Naive thymus-derived CD8-positive, alpha-beta T cell (primary cell): ENCODE data around the gene PITPNM1. TPM values are rescaled to one million over a fixed set of nuclear protein-coding genes. Genes with fewer than 3 reads are reported as not detected.

ENCODE experiments used
- ATAC-seq, 2 donors: fragments of 150-1000 bp; cut with Tn5 transposase in 1 of 2; sonication (Bioruptor Pico), chemical (Tn5 transposase) in 1 of 2; 1 replicate in 1 of 2; 2 replicates in 1 of 2; pipeline ENCODE4 v1.10.0; 2021; ENCODE audit warnings: mild to moderate bottlenecking in 2 of 2, moderate library complexity in 2 of 2
- POLR2A ChIA-PET: fragments of 350-600 bp; sonication (Branson Sonifier 250); formaldehyde crosslinking; loops from one replicate; lab custom pipeline; 2021; ENCODE audit warnings: antibody characterized with exemption; lab: Charles Lee
- DNase-seq, 10 donors: peaks; one replicate each; pipeline versions ENCODE4 v3.0.0 to v3.0.0-alpha.2; 2020 to 2022
- H3K27ac Mint-ChIP-seq, 10 donors: one replicate each; pipeline ENCODE4 v1.8.0; 2020 to 2022; ENCODE audit warnings: mild to moderate bottlenecking in 10 of 10, mixed read lengths in 10 of 10, moderate library complexity in 4 of 10, inconsistent platforms in 1 of 10
- H3K27me3 Mint-ChIP-seq, 5 donors: one replicate each; pipeline ENCODE4 v1.8.0; 2021 to 2022; ENCODE audit warnings: mixed read lengths in 5 of 5
- H3K36me3 Mint-ChIP-seq, 3 donors: one replicate each; pipeline ENCODE4 v1.8.0; 2020 to 2022; ENCODE audit warnings: mixed read lengths in 3 of 3, mild to moderate bottlenecking in 2 of 3, inconsistent platforms in 1 of 3
- H3K4me1 Mint-ChIP-seq, 4 donors: one replicate each; pipeline ENCODE4 v1.8.0; 2021 to 2022; ENCODE audit warnings: mixed read lengths in 4 of 4
- H3K4me3 Mint-ChIP-seq, 10 donors: one replicate each; pipeline ENCODE4 v1.8.0; 2020 to 2022; ENCODE audit warnings: mild to moderate bottlenecking in 10 of 10, mixed read lengths in 10 of 10, moderate library complexity in 6 of 10, inconsistent platforms in 1 of 10
- H3K9me3 Mint-ChIP-seq, 9 donors: one replicate each; pipeline ENCODE4 v1.8.0; 2020 to 2022; ENCODE audit warnings: mixed read lengths in 9 of 9, mild to moderate bottlenecking in 3 of 9, inconsistent platforms in 1 of 9, moderate library complexity in 1 of 9
- polyA plus RNA-seq, 3 donors: library from polyadenylated mRNA; unstranded; fragments of 300-500 nt; fragmentation: Illumina TruSeq; gene quantifications; one replicate each; pipeline ENCODE4 v1.2.3, GENCODE V29; 2021
- total RNA-seq, 8 experiments: library from RNA in 2 of 8; stranded (reverse) in 2 of 8; gene quantifications; one replicate each; pipeline ENCODE4 v1.2.3 and lab custom pipeline; 2021 to 2026

The PITPNM1 gene
- total and polyA plus RNA-seq, 5 experiments from 2014 or later: 13.8 to 120 (median 36.5) TPM

DNA sequence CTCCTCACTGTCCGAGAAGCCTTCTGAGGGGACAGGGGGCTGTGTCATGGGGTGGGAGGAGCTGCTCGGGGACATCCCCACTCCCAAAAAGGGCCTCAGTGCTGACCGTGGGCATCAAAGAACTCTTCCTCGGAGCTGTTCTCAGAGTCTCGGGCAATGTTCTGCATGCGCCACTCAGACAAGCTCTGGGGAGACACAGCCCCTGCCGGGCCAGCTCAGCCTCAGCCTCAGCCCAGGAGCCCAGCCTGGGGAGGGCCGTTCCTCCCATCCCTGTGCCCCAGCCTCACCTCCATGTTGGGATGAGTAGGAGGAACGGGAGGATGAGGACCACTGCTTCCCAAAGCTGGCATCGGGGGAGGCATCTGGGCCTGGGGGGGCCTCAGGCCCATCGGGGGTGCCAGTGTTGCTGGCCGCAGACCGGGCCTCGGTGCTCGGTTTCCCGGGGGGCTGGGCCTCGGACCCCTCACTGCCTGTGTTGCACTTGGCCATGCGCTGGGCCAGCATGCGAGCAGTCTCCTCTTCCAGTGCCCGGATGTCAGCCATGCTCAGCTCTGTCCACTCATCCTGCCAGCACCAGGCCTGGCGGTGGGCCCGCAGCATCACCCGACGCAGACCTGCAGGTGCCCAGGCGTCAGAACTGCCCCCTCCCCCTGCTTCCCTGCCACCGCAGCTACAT lies 5.2 kb downstream of the PITPNM1 start:
- Mint-ChIP-seq H3K36me3 (peaks cover 0 to 42% (median 0%) of the 10 kb centered on the region in 3 donors), H3K9me3 (no peaks in the 10 kb centered on the region), H3K27ac (peak overlapping the region in 4 of 10 donors; percentile 20 to 79 (median 58)), H3K4me1 (peaks cover 17 to 26% (median 24%) of the 10 kb centered on the region in 4 donors), H3K27me3 (no peaks in the 10 kb centered on the region), H3K4me3 (no peak overlapping the region)
- POLR2A ChIA-PET: interaction anchor here (0.6 to 8.8 kb wide), 5 partner anchors 10 to 381 kb away, joined by 3 to 118 read pairs (median 4); partner anchors contain the start of genes AIP, KDM2A and RPS6KB2
- DNase-seq (no peak), ATAC-seq (no peak)

DNA sequence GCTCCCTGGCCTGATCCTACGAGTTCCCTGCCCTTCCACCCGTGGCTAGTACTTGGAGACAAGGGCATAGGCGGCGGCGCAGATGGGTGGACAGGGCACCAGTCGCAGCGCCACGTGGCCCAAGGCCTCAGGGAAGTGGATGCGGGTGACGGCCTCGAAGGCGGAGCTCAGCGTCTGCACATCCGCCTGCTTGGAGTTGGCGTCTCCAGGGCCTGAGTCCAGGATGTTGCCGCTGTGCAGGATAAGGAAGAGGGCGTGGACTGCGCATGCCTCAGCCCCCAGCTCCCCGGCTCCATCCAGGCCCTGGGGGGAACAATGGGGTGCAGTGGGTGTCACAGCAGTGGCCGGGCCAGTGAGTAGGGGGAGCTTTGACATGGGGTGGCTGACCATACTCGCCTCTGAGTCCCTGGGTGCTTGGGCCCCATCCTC lies 6.6 kb downstream of the PITPNM1 start:
- H3K9me3 Mint-ChIP-seq: no peaks in the 10 kb centered on the region
- peaks cover 14 to 24% (median 19%) of the 10 kb centered on the region in 4 donors for H3K4me1 Mint-ChIP-seq
- no peaks in the 10 kb centered on the region for H3K27me3 Mint-ChIP-seq
- peak overlapping the region in 1 of 10 donors; percentile 35 for H3K27ac Mint-ChIP-seq
- ATAC-seq (no peak), DNase-seq (no peak)
- H3K36me3 Mint-ChIP-seq: peaks cover 0 to 47% (median 0%) of the 10 kb centered on the region in 3 donors
- no peak overlapping the region for H3K4me3 Mint-ChIP-seq
- POLR2A ChIA-PET: interaction anchor here (2.0 to 8.8 kb wide), 2 partner anchors 9 to 13 kb away, joined by 8 to 118 read pairs; partner anchors contain the start of gene AIP

DNA sequence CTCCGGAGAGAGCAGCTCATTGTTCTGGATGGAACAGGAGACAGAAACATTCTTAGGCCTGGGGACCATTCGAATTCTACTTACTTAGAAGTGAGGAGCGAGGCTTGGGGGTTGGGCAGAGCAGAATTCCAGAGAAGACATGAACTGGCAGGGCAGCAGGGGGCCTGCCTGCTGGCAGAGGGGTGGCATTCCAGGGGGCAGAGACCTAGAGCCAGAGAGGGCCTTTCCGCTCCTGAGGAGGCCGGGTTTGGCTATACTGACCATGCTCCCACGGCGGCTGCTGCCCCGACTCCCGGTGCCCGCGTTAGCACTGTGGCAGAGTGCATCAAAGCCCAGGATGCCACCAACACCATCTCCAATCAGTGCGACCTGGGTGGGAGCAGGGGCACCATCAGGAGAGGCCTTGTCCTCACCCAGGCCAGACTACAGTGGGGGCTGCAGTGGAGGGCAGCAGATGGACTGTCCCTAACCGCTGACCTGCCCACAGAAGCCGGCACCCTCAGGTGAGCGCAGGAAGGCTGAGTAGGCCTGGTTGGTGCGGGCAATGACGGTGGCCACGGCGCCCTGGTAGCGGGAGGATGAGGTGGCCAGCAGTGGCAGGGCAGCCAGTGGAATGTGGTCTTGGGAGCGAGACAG lies 7.4 kb downstream of the PITPNM1 start:
- peaks cover 9 to 17% (median 12%) of the 10 kb centered on the region in 4 donors for H3K4me1 Mint-ChIP-seq
- no peaks in the 10 kb centered on the region for H3K9me3 Mint-ChIP-seq
- peak overlapping the region in 1 of 10 donors; percentile 34 for H3K4me3 Mint-ChIP-seq
- H3K27me3 Mint-ChIP-seq: no peaks in the 10 kb centered on the region
- peaks cover 0 to 49% (median 0%) of the 10 kb centered on the region in 3 donors for H3K36me3 Mint-ChIP-seq
- POLR2A ChIA-PET: interaction anchor here (8.8 kb wide), 1 partner anchor 12 kb away, joined by 118 read pairs; the partner anchor contains the start of gene AIP
- DNase-seq: no peak
- peak overlapping the region in 3 of 10 donors; percentile 61 to 77 (median 62) for H3K27ac Mint-ChIP-seq
- ATAC-seq: no peak

DNA sequence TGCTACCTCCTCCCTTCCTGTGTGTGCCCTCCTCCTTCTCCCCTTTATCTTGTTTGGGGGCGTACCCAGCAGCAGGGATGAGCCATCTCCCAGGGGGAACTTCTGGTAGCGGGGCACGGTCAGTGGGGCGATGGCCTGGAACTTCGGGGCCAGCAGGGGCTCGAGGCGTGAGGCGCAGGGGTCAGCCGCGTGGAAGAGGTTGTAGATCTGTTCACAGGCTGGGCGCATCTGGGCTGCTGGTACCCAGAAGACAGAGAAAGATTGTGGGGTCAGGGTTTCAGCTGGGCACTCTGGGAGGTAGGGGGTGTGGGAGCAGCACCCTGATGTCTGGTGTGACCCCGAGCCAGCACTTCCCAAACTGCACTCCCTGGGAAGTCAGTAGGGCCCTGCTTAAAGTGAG lies 9.1 kb downstream of the PITPNM1 start:
- DNase-seq (no peak), ATAC-seq (no peak)
- no peak overlapping the region for H3K4me3 Mint-ChIP-seq
- H3K4me1 Mint-ChIP-seq: peaks cover 4 to 8% (median 7%) of the 10 kb centered on the region in 4 donors
- POLR2A ChIA-PET: interaction anchor here (1.3 to 1.7 kb wide), 2 partner anchors 11 to 12 kb away, joined by 3 to 8 read pairs; no protein-coding TSS in a partner anchor
- H3K27me3 Mint-ChIP-seq: no peaks in the 10 kb centered on the region
- H3K9me3 Mint-ChIP-seq: no peaks in the 10 kb centered on the region
- peak overlapping the region in 5 of 10 donors; percentile 22 to 73 (median 29) for H3K27ac Mint-ChIP-seq
- peaks cover 0 to 42% (median 0%) of the 10 kb centered on the region in 3 donors for H3K36me3 Mint-ChIP-seq

DNA sequence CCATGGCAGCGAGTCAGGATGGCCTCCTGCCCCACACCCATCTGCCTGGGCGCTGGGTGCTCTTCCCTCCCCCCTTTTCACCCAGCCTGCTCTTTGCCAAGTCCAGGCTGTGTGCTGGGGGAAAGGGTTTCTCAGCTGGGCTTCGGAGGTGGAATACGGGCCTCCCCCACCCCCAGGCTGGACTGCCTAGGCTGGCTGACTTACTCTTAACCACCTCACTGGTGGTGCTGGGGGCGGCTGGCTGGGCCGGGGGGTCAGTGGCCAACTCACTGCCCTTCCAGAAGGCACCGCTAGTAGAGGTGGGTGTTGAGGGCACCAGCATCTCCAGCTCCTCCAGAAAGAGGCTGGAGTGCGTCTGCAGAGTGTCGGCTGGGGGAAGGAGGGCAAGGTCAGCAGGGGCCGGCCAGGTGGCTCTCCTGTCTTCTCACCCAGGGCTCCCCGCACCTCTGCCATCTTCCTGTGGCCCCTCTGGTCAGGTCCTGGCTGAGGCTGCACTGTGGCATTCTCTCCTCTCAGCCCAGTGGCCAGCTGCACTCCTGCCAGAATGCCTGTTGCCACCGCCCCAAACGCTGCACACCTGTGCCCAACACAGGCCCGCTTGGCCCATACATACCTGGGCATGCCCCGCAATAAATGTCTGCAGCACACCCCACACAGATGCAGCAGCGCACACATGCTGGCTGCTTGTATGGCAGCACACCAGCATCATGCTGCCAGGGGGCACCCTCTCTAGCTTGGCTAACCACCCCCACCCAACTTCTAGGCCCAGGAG lies 9.7 kb downstream of the PITPNM1 start:
- POLR2A ChIA-PET: interaction anchor here (0.6 to 1.8 kb wide), 5 partner anchors 10 to 113 kb away, joined by 3 to 8 read pairs (median 5); partner anchors contain the start of gene PPP1CA
- ATAC-seq: no peak
- peaks cover 0 to 3% (median under 1%) of the 10 kb centered on the region in 4 donors for H3K4me1 Mint-ChIP-seq
- peak overlapping the region in 2 of 10 donors; percentile 48 to 76 for H3K27ac Mint-ChIP-seq
- no peak for DNase-seq
- no peaks in the 10 kb centered on the region for H3K9me3 Mint-ChIP-seq
- peaks cover 0 to 42% (median 0%) of the 10 kb centered on the region in 3 donors for H3K36me3 Mint-ChIP-seq
- no peaks in the 10 kb centered on the region for H3K27me3 Mint-ChIP-seq
- no peak overlapping the region for H3K4me3 Mint-ChIP-seq

DNA sequence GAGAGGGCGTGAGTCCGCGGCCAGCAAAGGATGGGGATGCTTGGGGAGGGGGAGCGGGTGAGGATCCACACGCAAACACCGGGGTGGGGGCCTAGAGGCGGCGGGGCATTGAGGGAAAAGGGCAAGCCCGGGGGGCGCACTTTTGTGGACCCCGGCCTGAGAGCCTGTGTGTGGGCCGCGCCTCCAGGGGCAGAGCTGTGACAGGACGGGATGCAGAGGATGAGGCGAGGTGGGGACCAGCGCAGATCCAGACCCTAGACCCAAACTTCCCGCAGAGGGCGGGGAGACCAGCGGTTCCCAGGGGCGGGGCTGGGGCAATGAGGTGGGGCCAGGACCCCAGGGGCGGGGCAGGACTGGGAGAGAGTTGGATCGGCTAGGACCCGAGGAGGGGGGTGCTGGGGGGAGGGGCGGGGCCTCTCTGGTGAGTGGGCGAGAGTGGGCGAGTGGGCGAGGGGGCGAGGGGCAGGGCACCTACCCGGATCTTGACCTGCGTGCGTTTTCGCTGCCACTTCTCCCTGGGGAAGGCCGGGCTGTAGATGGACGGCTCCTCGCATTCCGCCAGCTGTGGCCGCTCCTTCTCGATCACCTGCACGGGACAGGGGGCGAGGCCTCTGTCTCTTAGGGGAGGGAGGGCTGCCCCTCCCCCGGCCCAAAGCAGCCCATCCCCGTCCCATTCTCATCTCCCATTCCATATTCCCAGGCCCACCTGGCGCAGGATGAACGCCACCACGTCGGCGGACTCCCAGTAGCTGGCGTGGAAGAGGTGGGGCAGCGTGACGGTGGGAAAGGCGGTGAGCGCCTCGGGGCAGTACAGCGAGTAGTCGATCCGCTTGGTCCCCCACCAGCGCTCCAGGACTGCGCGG lies 10.6 kb downstream of the PITPNM1 start:
- Mint-ChIP-seq H3K36me3 (peaks cover 0 to 50% (median 3%) of the 10 kb centered on the region in 3 donors), H3K4me3 (no peak overlapping the region), H3K27ac (peak overlapping the region in 2 of 10 donors; percentile 59 to 80), H3K27me3 (no peaks in the 10 kb centered on the region), H3K9me3 (no peaks in the 10 kb centered on the region), H3K4me1 (peaks cover 3 to 9% (median 3%) of the 10 kb centered on the region in 4 donors)
- POLR2A ChIA-PET: interaction anchor here (0.6 to 1.8 kb wide), 6 partner anchors 9 to 112 kb away, joined by 3 to 8 read pairs (median 4); partner anchors contain the start of gene PPP1CA
- DNase-seq (no peak), ATAC-seq (no peak)

DNA sequence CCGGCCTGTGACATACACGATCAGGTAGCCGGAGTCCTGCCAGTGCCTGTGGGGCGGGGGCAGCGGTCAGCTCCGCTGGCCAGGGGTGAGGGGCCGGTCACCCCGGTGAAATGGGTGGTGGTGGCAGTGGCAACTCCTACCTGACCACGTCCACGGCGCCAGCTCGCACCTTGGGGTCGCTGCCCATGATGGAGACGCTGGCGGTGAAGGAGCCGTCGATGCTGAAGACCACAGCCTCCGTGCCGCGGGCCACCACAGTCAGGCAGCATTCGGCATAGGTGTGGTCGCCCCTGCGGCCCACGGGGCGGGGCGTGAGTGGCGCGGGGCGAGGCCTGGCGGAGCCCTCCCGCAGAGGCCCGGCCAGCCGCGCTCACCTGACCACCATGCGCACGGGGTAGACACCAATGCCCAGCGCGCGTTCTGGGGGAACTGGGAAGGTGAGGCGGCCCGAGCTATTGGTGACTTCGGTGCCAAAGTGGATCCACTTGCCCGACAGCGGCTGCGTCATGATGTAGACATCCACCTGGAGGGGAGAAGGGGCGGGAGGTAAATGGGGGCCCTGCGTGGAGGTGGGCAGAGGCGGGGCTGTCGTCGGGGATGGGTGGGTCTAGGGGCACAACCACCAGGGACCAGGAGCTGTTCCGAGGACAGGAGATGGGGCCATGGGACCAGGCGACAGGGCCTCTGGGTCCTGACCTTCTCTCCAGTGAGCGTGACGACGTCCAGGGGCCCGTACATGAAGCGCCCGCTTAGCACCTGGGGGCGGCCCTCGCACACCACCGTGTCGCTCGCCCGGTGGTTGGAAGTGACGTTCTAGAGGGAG lies 11.4 kb downstream of the PITPNM1 start:
- H3K36me3 Mint-ChIP-seq: peaks cover 0 to 48% (median 5%) of the 10 kb centered on the region in 3 donors
- H3K4me3 Mint-ChIP-seq: no peak overlapping the region
- DNase-seq (no peak), ATAC-seq (no peak)
- peak overlapping the region in 2 of 10 donors; percentile 44 to 59 for H3K27ac Mint-ChIP-seq
- H3K4me1 Mint-ChIP-seq: peaks cover 5 to 14% (median 7%) of the 10 kb centered on the region in 4 donors
- no peaks in the 10 kb centered on the region for H3K9me3 Mint-ChIP-seq
- H3K27me3 Mint-ChIP-seq: no peaks in the 10 kb centered on the region
- POLR2A ChIA-PET: interaction anchor here (1.1 to 2.0 kb wide), 5 partner anchors 10 to 92 kb away, joined by 3 to 10 read pairs (median 6); partner anchors contain the start of genes PITPNM1, PPP1CA, PTPRCAP and RPS6KB2

DNA sequence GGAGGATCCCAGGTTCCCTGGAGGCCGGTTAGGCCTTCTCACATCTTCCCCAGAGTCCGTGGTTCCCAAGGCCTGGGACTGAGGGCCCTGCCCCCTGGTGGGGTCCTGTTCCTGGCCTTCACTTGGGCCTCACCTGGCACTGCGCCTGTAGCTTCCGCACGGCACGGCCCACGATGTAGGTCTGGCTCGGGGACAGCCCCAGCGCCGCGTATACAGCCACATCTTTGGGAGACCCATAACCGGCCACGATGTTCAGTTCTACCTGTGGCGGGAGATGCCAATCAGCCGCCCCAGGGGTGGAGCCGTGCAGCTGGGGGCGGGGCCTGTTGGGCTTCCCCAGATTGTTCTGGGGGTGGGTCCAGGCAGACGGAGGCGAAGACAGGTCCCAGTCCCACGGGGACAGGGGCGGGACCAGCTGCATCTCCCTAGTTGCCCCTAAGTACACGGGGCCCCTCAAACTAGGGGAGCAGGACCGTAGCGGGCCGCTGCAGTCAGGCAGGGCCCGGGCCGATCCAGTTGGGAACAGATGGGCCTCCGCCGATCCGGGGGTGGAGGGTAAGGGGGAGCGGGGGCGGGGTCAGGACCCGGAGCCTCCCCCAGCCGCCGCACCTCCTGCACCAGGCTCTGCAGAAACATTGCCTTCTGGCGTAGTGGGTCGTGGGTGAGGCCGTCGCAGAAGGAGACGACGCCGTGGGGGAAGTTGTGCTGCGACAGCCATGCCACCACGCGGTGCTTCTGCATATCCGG lies 12.2 kb downstream of the PITPNM1 start:
- Mint-ChIP-seq H3K27me3 (no peaks in the 10 kb centered on the region), H3K27ac (no peak overlapping the region), H3K4me3 (no peak overlapping the region), H3K9me3 (no peaks in the 10 kb centered on the region), H3K36me3 (peaks cover 0 to 56% (median 7%) of the 10 kb centered on the region in 3 donors), H3K4me1 (peaks cover 10 to 21% (median 13%) of the 10 kb centered on the region in 4 donors)
- POLR2A ChIA-PET: interaction anchor here (0.9 to 2.0 kb wide), 8 partner anchors 8 to 140 kb away, joined by 3 to 10 read pairs (median 5); partner anchors contain the start of genes PITPNM1, POLD4, PTPRCAP and RPS6KB2
- ATAC-seq (peak in 1 of 2 donors; percentile 36), DNase-seq (no peak)

DNA sequence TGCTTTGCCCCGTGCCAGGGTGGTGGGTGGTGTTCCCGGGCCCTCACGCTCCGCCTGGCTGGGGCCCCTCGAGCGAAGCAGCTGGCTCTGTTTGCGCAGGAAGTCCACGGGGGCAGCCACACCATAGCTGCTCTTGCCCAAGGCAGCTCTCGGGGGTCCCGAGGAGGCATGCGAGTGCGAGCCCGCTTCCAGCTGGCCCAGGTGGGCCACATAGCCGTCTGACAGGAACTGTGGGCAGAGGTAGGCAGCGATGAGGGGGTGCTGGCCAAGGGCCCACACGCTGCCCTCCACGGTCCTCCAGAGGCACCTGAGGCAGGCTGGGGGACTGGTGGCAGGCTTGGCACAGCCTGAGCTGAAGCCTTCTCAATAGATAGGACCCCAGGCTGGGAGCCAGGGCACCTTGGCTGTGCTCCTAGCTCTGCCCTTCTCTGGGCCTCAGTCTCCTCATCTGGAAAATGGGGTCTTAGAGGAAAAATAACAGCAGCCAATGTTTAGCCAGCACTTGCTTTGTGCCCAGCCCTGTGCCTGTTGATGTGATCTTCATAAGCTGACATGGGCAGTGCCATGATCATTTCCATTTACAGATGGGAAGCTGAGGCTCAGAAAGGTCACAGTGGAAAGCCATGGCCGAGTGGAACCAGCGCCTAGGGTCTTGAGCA lies 13.0 kb downstream of the PITPNM1 start:
- Mint-ChIP-seq H3K9me3 (no peaks in the 10 kb centered on the region), H3K36me3 (peaks cover 0 to 61% (median 9%) of the 10 kb centered on the region in 3 donors), H3K27me3 (no peaks in the 10 kb centered on the region), H3K27ac (peak overlapping the region in 1 of 10 donors; percentile 3), H3K4me1 (peaks cover 13 to 29% (median 20%) of the 10 kb centered on the region in 4 donors), H3K4me3 (no peak overlapping the region)
- ATAC-seq: no peak
- DNase-seq: no peak
- POLR2A ChIA-PET: interaction anchor here (0.6 to 2.0 kb wide), 10 partner anchors 9 to 139 kb away, joined by 3 to 10 read pairs (median 4); partner anchors contain the start of genes AIP, PITPNM1, POLD4 and PTPRCAP
